H1 (cell line): Measurements from ENCODE around the gene ZDHHC17.

Experiments
- CHD2 ChIP-seq: IDR thresholded peaks from 2 replicates; pipeline ENCODE4 v1.6.1; 2012; ENCODE audit warnings: low read length, improper control_type of control experiment
- CTCF ChIP-seq, 3 experiments: IDR thresholded peaks; 1 replicate in 2 of 3; 2 replicates in 1 of 3; pipeline versions ENCODE4 v1.5.1 to v1.6.1; 2011; ENCODE audit warnings: low read length in 3 of 3, mild to moderate bottlenecking in 3 of 3, inconsistent platforms in 2 of 3, low read depth in 1 of 3, moderate library complexity in 1 of 3; ENCODE audit not compliant: insufficient read depth in 1 of 3; ENCODE audit errors: control extremely low read depth in 1 of 3
- EGR1 ChIP-seq: IDR thresholded peaks from 2 replicates; pipeline ENCODE4 v1.6.1; 2011; ENCODE audit warnings: low read depth, low read length, borderline replicate concordance
- EZH2 ChIP-seq: fragments of 200-600 bp; sonication (generic); IDR thresholded peaks from 2 replicates; pipeline ENCODE4 v1.7.1; 2012; ENCODE audit warnings: low read depth, mild to moderate bottlenecking, moderate library complexity, low read length, inconsistent platforms; ENCODE audit not compliant: severe bottlenecking
- GABPA ChIP-seq: IDR thresholded peaks from 2 replicates; pipeline ENCODE4 v1.6.1; 2011; ENCODE audit warnings: mild to moderate bottlenecking, low read length, moderate library complexity, borderline replicate concordance; ENCODE audit not compliant: insufficient read depth
- POLR2A ChIP-seq, 2 experiments: IDR thresholded peaks; 1 replicate in 1 of 2; 2 replicates in 1 of 2; pipeline ENCODE4 v1.6.1; 2011; ENCODE audit warnings: low read depth in 2 of 2, low read length in 2 of 2, mild to moderate bottlenecking in 2 of 2; ENCODE audit errors: control extremely low read depth in 1 of 2
- SP1 ChIP-seq: IDR thresholded peaks from 2 replicates; pipeline ENCODE4 v1.6.1; 2011; ENCODE audit warnings: low read depth, low read length
- TF ChIP-seq, protein P1 (sequence below): IDR thresholded peaks from 2 replicates; pipeline ENCODE4 v1.6.1; 2011; ENCODE audit warnings: low read length, improper control_type of control experiment

- no peak for TF ChIP-seq EGR1
- TF ChIP-seq CTCF (IDR thresholded peaks at IDR 0.05; ENCODE audit: control extremely low read depth in 1 of 3, insufficient read depth in 1 of 3, low read depth in 1 of 3, low read length in 3 of 3), result no peak
- TF ChIP-seq POLR2A (IDR thresholded peaks at IDR 0.05; ENCODE audit: control extremely low read depth in 1 of 2, low read depth in 2 of 2, low read length in 2 of 2), result no peak
- TF ChIP-seq CHD2, result no peak
- TF ChIP-seq, protein P1, sequence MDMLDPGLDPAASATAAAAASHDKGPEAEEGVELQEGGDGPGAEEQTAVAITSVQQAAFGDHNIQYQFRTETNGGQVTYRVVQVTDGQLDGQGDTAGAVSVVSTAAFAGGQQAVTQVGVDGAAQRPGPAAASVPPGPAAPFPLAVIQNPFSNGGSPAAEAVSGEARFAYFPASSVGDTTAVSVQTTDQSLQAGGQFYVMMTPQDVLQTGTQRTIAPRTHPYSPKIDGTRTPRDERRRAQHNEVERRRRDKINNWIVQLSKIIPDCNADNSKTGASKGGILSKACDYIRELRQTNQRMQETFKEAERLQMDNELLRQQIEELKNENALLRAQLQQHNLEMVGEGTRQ, result no peak
- TF ChIP-seq EZH2, result no peak
- TF ChIP-seq GABPA, result no peak
- TF ChIP-seq SP1, result no peak
Measured at GRCh38 chr12:76757694-76758093, 6.2 kb upstream of the ZDHHC17 start.
